PC-9 (cell line): ENCODE results near the gene CEP170B.

Experiments
- EZH2 ChIP-seq: fragments of 200-600 bp; sonication (generic); IDR thresholded peaks from 2 replicates; pipeline ENCODE4 v1.8.0; 2017; ENCODE audit warnings: antibody characterized with exemption, low read depth
- TF ChIP-seq, protein P1 (sequence below): fragments of 200-600 bp; sonication (generic); conservative IDR thresholded peaks from 2 replicates; pipeline ENCODE4 v1.6.1; 2017; ENCODE audit warnings: mixed run types, antibody characterized with exemption, mild to moderate bottlenecking, moderate library complexity

DNA sequence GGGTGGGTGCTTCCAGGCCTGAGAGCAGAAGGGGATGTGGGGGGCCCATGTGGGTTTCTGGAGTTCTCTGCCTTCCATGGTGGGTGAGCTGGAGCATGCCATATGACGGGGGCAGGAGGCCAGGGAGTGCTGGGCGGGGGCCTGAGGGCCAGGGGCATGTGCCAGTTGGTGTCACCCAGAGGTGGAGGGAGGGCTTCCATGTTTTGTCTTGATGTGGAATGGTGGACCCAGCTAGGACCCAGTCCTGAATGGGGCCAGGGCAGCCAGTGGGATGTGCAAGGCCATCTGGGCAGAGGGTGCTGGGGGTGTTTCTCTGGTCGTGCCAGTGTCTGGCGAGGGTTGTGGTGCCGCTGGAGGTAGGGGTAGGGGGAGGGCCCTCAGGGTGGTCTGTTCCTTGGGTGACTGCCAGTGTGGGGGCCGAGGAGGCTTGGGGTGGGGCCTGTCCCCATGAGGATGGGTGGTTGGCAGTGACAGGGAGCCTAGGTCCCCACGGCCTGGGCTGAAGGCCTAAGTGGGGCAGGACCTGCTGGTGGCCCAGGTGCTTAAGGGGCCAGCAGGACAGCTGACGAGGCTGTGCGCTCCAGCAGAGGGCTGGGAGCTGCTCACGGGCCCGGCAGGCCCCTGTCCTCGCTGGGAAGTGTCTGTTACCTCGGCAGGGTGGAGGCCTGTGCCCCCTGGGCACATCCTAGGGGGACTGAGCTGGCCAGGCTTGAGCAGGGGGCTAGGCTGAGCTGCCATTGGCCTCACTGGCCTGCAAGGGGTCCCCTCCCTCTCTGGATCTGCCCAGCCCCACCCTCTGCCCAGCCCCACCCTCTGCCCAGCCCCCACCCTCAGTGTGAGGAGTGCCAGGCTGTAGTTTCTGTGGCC is 26.8 kb downstream of the CEP170B start:
- TF ChIP-seq, protein P1, sequence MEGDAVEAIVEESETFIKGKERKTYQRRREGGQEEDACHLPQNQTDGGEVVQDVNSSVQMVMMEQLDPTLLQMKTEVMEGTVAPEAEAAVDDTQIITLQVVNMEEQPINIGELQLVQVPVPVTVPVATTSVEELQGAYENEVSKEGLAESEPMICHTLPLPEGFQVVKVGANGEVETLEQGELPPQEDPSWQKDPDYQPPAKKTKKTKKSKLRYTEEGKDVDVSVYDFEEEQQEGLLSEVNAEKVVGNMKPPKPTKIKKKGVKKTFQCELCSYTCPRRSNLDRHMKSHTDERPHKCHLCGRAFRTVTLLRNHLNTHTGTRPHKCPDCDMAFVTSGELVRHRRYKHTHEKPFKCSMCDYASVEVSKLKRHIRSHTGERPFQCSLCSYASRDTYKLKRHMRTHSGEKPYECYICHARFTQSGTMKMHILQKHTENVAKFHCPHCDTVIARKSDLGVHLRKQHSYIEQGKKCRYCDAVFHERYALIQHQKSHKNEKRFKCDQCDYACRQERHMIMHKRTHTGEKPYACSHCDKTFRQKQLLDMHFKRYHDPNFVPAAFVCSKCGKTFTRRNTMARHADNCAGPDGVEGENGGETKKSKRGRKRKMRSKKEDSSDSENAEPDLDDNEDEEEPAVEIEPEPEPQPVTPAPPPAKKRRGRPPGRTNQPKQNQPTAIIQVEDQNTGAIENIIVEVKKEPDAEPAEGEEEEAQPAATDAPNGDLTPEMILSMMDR: no peak
- no peak for TF ChIP-seq EZH2
